GM12878 (cell line): Measurements from ENCODE around the gene C16orf92.

Source experiments
- EZH2 ChIP-seq: IDR thresholded peaks from 2 replicates; pipeline ENCODE4 v1.6.1; 2012; ENCODE audit warnings: low read depth, mild to moderate bottlenecking, control low read depth, inconsistent platforms, low read length, borderline replicate concordance; ENCODE audit not compliant: control insufficient read depth
- IKZF2 ChIP-seq, 2 experiments: fragments of 450-650 bp; IDR thresholded peaks; 2 replicates each; pipeline ENCODE4 v1.6.1; 2017; ENCODE audit warnings: mild to moderate bottlenecking in 2 of 2, moderate library complexity in 2 of 2
- NFIC ChIP-seq: IDR thresholded peaks from 2 replicates; pipeline ENCODE4 v1.6.1; 2012; ENCODE audit warnings: low read depth, mild to moderate bottlenecking, inconsistent platforms, low read length, moderate library complexity
- NFYB ChIP-seq: IDR thresholded peaks from 2 replicates; pipeline ENCODE4 v1.6.1; 2011; ENCODE audit warnings: low read depth, mild to moderate bottlenecking, low read length, improper control_type of control experiment, moderate library complexity; ENCODE audit not compliant: insufficient read depth
- POLR2A ChIP-seq: IDR thresholded peaks from 2 replicates; pipeline ENCODE4 v1.6.1; 2011; ENCODE audit warnings: low read depth, mild to moderate bottlenecking, low read length
- TCF12 ChIP-seq: IDR thresholded peaks from 2 replicates; pipeline ENCODE4 v1.6.1; 2011; ENCODE audit warnings: low read depth, mild to moderate bottlenecking, low read length
- ZNF274 ChIP-seq: IDR thresholded peaks from one replicate; pipeline ENCODE4 v1.8.0; 2011; ENCODE audit not compliant: insufficient read length, insufficient read depth
- TF ChIP-seq, protein P1 (sequence below), 3 experiments: IDR thresholded peaks in 2 of 3; conservative IDR thresholded peaks in 1 of 3; 2 replicates each; pipeline ENCODE4 v1.5.1; 2011; ENCODE audit warnings: low read depth in 3 of 3, low read length in 3 of 3, mild to moderate bottlenecking in 3 of 3, control low read depth in 2 of 3, moderate library complexity in 2 of 3, inconsistent platforms in 1 of 3, mixed read lengths in 1 of 3; ENCODE audit not compliant: control insufficient read depth in 2 of 3, insufficient read depth in 1 of 3; ENCODE audit errors: extremely low read depth in 1 of 3

DNA sequence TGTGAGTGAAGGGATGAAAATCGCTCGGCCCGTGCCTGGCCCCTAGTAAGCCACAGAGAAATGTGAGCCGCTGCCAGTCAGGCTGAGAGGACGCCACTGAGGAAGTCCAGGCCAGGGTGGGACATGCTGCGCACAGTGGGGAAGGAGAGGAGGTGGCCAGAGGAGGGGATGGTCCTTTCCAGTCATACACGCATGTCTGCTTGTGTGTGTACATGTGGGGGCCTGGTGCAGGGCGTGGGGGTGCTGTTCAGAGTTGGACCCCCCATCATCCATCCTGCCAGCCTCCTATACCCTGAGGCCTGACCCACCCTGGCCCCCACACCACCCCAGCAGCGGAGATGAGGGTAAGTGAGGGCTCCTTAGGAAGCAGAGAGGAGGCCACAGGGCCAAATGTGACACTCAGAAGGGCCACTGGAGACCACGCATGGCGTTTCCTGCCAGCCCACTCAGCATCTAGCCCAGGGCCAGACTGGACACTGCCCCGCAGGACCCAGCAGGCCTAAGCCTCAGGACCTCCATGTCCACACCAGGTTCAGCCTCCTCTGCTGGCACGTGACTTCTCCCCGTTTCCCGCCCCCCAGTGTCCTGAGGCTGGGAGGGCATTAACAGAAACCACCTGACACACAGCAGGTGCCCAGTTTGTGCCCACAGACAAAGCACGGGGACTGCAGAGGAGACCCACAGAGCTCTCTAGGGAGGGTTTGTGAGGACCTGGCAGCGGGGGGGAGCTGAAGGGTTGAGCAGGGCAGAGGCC lies 19.2 kb upstream of the C16orf92 start:
- TF ChIP-seq, protein P1, sequence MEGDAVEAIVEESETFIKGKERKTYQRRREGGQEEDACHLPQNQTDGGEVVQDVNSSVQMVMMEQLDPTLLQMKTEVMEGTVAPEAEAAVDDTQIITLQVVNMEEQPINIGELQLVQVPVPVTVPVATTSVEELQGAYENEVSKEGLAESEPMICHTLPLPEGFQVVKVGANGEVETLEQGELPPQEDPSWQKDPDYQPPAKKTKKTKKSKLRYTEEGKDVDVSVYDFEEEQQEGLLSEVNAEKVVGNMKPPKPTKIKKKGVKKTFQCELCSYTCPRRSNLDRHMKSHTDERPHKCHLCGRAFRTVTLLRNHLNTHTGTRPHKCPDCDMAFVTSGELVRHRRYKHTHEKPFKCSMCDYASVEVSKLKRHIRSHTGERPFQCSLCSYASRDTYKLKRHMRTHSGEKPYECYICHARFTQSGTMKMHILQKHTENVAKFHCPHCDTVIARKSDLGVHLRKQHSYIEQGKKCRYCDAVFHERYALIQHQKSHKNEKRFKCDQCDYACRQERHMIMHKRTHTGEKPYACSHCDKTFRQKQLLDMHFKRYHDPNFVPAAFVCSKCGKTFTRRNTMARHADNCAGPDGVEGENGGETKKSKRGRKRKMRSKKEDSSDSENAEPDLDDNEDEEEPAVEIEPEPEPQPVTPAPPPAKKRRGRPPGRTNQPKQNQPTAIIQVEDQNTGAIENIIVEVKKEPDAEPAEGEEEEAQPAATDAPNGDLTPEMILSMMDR (IDR thresholded peaks at IDR 0.05 in 2 of 3, conservative IDR thresholded peaks at IDR 0.05 in 1 of 3; ENCODE audit: control insufficient read depth in 2 of 3, extremely low read depth in 1 of 3, insufficient read depth in 1 of 3, low read depth in 3 of 3, low read length in 3 of 3) = no peak
- TF ChIP-seq POLR2A = no peak; the same call in 1 of the 2 replicates
- no peak for TF ChIP-seq ZNF274
- TF ChIP-seq NFIC = no peak
- no peak for TF ChIP-seq TCF12
- no peak for TF ChIP-seq IKZF2 (IDR thresholded peaks at IDR 0.05)
- TF ChIP-seq NFYB = no peak
- TF ChIP-seq EZH2 = no peak
